ENCODE data around the gene SIGLEC1. TPM values are rescaled to one million over a fixed set of nuclear protein-coding genes. Genes with fewer than 3 reads are reported as not detected.

SIGLEC1 gene
- total RNA-seq, 1 experiment from 2014 or later, result not detected

DNA sequence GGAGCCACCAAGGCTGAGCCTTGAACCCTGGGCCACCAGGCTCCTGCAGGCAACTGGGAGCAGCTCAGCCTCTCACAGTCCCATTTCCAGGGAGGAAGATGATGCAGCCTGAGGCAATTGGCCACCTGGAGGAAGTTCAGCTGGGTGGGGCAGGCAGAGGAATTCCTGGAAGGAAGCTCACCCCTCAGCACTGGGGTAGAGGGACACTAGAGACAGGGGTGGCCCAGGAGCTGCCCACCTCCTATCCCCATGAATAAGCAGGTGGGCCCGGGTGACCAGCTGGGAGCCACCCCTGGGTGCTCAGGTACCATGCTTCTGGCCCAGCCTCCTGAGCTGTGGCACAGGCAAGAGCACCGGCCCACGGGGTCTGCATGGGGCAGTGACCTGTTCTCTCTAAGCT is 16.5 kb upstream of the SIGLEC1 start:
- DNase-seq (ENCODE audit: low read depth), result no peak

- DNase-seq (ENCODE audit: low read depth), result no peak
Observed at GRCh38 chr20:3728354-3728753, 16.0 kb upstream of the SIGLEC1 start.

DNA sequence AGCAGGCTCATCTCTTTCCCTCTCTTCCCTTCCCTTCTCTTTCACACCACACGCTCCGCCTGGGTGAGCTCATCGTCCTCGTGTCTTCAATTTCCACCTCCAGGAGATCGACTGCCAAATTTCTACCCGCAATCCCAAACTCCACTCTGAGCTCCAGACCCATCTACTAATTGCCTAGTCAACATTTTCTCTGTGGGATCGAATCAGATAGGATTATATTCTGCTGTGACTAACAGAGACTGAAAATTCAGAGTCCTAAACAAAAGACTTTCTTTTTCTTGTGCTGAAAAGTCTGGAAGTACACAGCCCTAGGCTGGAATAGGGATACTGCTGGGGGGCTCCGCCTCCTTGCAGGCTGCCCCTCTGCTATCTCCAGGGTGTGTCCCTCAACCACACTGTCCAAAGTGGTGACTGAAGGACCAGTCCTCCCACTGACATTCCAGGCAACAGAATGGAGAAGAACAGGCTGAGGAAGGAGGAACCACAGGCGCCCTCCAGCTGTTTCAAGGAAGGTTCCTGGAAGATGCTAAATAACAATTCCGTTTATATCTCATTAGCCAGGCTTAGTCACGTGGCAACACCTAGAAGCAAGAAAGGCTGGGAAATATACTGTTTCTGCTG is 15.1 kb upstream of the SIGLEC1 start:
- peak; percentile 64 for DNase-seq (ENCODE audit: low read depth)

DNA sequence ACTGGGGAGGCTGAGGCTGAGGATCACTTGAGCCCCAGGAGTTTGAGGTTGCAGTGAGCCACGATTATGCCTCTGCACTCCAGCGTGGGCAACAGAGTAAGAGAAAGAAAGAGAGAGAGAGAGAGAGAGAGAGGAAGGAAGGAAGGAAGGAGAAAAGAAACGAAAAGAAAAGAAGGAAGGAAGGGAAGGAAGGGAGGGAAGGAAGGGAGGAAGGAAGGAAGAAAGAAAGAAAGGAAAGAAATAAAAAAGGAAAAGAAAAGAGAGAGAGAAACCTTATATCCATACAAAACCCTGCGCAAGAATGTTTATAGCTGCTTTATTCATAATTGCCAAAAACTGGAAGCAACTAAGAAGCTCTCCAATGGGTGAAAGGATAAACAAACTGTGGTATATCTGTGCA is 12.0 kb upstream of the SIGLEC1 start:
- DNase-seq (ENCODE audit: low read depth), result no peak

DNA sequence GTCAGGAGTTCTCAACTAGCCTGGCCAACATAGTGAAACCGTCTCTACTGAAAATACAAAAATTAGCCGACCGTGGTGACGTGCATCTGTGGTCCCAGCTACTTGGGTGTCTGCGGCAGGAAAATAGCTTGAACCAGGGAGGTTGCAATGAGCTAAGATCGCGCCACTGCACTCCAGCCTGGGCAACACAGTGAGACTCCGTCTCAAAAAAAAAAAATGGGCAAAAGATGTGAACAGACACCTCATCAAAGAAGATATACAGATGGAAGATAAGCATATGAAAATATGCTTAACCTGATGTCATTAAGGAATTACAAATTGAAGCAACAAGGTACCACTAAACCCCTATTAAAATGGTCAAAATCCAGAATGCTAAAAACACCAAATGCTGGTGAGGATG is 10.9 kb upstream of the SIGLEC1 start:
- DNase-seq (ENCODE audit: low read depth), result no peak

DNA sequence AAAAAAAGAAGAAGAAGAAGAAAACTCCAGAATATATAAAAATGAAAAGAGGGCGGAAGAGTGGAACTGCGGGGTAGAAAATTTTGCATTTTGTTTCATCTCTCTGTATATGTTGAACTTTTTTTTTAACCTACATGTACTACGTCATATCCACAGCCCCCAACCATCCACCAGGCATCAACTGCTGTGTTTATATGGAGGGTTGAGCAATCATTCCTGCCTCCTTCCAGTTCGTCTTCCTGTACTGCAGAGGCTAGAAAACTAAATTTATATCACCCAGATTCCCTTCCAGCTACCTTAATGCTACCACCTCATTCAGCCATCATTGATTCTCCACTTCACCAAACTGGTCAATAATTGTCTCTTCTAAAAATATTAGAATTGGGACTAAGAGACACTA is 9.5 kb upstream of the SIGLEC1 start:
- DNase-seq (ENCODE audit: low read depth), result no peak

- DNase-seq (ENCODE audit: low read depth), result no peak
Observed at GRCh38 chr20:3720626-3721025, 8.2 kb upstream of the SIGLEC1 start.

DNA sequence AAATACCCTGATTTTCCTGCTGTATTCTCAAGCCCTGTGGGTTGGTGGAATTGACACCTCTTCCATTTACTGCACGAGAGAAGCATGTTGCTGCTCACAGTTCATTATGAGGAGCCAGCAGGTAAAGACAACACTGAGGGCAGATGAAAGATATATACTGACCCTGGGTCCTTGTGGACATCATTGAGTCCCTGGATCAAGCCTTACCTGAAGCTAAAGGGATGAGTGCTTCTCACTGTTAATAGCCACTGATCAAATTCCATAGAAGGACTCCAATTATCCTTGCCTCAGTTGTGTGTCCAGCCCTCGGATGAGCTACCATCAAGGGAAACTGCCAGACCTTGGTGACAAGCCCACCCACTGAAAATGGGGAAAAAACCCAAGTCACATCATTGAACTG is 7.7 kb upstream of the SIGLEC1 start:
- no peak for DNase-seq (ENCODE audit: low read depth)

DNA sequence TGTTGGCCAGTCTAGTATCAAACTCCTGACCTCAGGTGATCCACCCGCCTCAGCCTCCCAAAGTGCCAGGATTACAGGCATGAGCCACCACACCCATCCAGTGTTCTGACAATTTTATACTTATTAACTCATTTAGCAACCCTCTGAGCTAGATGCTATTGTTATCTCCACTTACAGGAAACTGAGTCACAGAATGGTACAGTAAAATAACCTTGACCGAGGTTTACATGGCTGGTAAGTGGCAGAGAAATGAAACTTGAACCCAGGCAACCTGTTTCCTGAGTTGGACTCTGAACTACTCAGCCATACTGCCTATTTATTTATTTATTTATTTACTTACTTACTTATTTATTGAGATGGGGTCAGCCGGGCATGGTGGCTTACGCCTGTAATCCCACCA is 6.6 kb upstream of the SIGLEC1 start:
- DNase-seq (ENCODE audit: low read depth), result no peak

- DNase-seq (ENCODE audit: low read depth), result peak; percentile 54
Observed at GRCh38 chr20:3716195-3716834, 3.9 kb upstream of the SIGLEC1 start.

- no peak for DNase-seq (ENCODE audit: low read depth)
Observed at GRCh38 chr20:3714092-3714491, 1.7 kb upstream of the SIGLEC1 start.

DNA sequence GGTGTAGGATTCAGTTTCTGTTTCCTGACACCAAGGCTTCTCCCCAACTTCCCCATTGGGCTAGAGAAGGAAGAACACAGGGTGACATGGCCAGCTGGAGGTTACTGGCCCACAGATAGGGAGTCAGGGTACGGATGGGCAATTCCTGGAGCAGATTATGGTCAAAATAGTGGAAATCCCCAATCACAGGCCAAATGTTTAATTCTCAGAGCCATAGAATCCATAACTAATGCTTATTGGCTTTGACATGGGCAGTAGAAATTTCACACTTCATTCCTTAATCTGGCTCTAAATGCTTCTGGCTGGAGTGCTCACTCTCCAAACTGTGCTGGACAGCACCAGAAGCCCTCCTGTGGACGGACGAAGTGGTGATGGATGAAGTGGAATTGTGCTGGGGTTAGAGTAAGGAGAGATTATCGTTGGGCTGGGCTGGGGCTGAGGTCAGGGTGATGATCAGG is 887 bp downstream of the SIGLEC1 start:
- DNase-seq (ENCODE audit: low read depth), result no peak

GRCh38 chr20:3710703-3711483 is 1.5 kb downstream of the SIGLEC1 start:
- DNase-seq (ENCODE audit: low read depth), result peak; percentile 63

DNA sequence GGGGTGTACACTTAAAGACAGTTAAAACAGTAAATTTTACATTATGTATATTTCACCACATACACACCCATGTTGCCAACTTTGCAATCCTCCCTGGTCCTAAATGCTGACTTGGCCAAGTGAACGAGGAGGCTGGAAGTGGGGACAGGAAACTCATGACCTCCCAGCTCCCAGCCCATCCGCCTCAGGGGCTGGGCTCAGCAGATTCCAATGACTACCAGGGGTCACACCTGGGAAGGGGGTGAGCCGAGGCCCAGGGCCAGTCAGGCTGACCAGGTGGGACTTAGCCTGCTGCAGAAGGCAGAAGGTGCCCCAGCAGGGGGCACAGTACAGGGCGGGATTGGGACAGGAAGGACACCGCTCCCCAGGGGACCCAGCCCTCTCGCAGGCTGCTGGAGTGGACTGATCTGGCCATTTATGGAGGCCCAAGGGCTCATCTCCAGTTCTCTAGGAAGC is 2.4 kb downstream of the SIGLEC1 start:
- DNase-seq (ENCODE audit: low read depth), result no peak

- DNase-seq (ENCODE audit: low read depth), result no peak
Observed at GRCh38 chr20:3707508-3707899, 4.9 kb downstream of the SIGLEC1 start.

DNA sequence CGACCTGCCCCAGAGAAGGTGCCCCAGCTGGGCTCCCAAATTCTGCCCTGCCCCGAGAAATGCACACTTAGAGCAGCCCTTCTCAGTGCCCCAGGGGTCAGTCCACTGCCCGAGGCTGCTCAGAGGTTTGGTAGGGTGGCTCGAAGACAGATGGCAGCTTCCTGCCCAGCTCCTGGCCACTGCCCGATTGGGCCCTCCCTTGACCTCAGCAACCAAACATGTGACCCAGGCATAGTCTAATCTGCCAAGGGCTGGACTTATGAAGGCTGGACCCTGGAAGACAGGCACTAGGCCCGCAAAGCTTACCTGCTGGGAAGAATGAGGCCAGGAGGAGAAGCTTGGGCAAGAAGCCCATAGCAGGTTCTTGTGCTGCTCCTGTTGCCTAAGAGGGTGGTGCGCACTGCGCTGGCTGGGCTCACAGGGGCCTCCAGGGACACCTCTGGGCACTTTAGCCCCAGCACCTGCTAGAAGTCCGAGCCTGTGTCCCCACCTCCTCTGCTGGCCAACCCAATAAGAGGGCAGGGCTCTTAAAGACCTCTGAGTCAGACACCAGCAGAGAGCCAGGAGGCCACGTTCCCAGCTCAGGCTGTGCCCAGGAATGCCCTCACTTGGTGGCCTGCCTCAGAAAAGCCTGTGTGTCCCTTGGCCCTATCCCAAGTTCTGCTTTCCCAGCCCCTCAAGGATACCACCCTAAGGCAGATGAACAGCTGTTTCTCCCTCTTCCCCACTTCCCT is 5.5 kb downstream of the SIGLEC1 start:
- DNase-seq (ENCODE audit: low read depth), result no peak

- DNase-seq (ENCODE audit: low read depth), result no peak
Observed at GRCh38 chr20:3705970-3706739, 6.2 kb downstream of the SIGLEC1 start.

DNA sequence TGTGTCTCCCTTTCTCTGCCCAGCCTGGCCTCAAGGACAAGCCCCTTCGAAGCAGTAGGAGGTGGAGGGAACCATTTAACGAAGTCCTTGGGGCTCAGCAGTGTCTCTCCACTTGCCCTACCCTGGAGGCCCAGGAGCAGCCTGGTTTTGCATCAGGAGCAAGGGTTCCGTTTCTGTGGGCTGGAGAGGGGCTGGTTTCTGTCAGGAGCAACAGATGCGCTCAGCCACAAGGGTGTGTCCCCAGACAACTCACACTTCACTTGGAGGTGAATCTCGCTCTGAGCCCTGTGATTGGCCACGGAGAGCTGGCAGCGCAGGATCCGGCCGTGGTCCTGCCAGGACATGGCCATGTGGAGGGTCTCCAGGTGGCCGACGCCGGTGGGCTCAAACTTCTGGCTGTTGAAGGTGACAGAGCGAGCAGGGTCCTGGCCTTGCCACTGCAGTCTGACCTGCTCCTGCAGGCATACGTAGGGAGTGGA is 6.9 kb downstream of the SIGLEC1 start:
- no peak for DNase-seq (ENCODE audit: low read depth)

- DNase-seq (ENCODE audit: low read depth), result no peak
Observed at GRCh38 chr20:3704087-3704486, 8.3 kb downstream of the SIGLEC1 start.

- no peak for DNase-seq (ENCODE audit: low read depth)
Observed at GRCh38 chr20:3702611-3703391, 9.6 kb downstream of the SIGLEC1 start.
